IMR-90 (cell line): ENCODE results near the gene SRRD. TPM values are rescaled to one million over a fixed set of nuclear protein-coding genes. Genes with fewer than 3 reads are reported as not detected.

Experiments
- ATAC-seq: fragments of 200-7000 bp; cut with Tn5 transposase; 2 replicates; pipeline ENCODE4 v1.9.1; 2020; ENCODE audit warnings: low read depth, mild to moderate bottlenecking, moderate library complexity
- Bru-seq: library from RNA; stranded (reverse); fragments of 400-500 nt; gene quantifications from one replicate; lab custom pipeline; 2021; lab: Mats Ljungman, UMichigan
- BruChase-seq, 2 experiments: library from RNA; stranded (reverse); fragments of 400-500 nt; gene quantifications; one replicate each; lab custom pipeline; 2021; lab: Mats Ljungman, UMichigan
- BruUV-seq: library from RNA; stranded (reverse); fragments of 400-500 nt; replicated peaks from 2 replicates; lab custom pipeline; 2021; lab: Mats Ljungman, UMichigan
- CTCF ChIA-PET: fragments of 300-600 bp; formaldehyde crosslinking; extraction: SDS; loops from one replicate; lab custom pipeline; 2021; ENCODE audit warnings: antibody characterized with exemption; lab: Yijun Ruan, JAX
- POLR2A ChIA-PET: fragments of 300-600 bp; sonication (Branson Sonifier 250); formaldehyde crosslinking; loops from one replicate; lab custom pipeline; 2022; ENCODE audit warnings: antibody characterized with exemption; ENCODE audit not compliant: unreplicated experiment; lab: Charles Lee
- DNase-seq: peaks from one replicate; pipeline ENCODE4 v3.0.0; 2013
- H2AFZ ChIP-seq: replicated peaks from 2 replicates; pipeline ENCODE3; 2013; ENCODE audit warnings: low read length, mild to moderate bottlenecking; ENCODE audit not compliant: poor library complexity
- H2AK5ac ChIP-seq: 2 replicates; pipeline ENCODE4 v1.6.1; 2013; ENCODE audit warnings: low read depth, low read length, inconsistent platforms
- H2AK9ac ChIP-seq: replicated peaks from 2 replicates; pipeline ENCODE3; 2013; ENCODE audit warnings: mild to moderate bottlenecking, low read depth, low read length, moderate library complexity; ENCODE audit not compliant: poor library complexity
- H2BK120ac ChIP-seq: 2 replicates; pipeline ENCODE4 v1.6.1; 2013; ENCODE audit warnings: low read depth, low read length, inconsistent platforms
- H2BK15ac ChIP-seq: 3 replicates; pipeline ENCODE4 v1.6.1; 2013; ENCODE audit warnings: low read depth, low read length, inconsistent platforms
- H2BK20ac ChIP-seq: 2 replicates; pipeline ENCODE4 v1.6.1; 2013; ENCODE audit warnings: low read depth, mild to moderate bottlenecking, inconsistent platforms, low read length, moderate library complexity
- H2BK5ac ChIP-seq: 2 replicates; pipeline ENCODE4 v1.6.1; 2013; ENCODE audit warnings: mild to moderate bottlenecking, low read depth, low read length, inconsistent platforms; ENCODE audit not compliant: poor library complexity, severe bottlenecking
- H3K14ac ChIP-seq: replicated peaks from 2 replicates; pipeline ENCODE4 v1.6.1; 2013; ENCODE audit warnings: low read depth, low read length, inconsistent platforms
- H3K18ac ChIP-seq: 2 replicates; pipeline ENCODE4 v1.6.1; 2013; ENCODE audit warnings: low read depth, low read length, control low read depth
- H3K23ac ChIP-seq: 2 replicates; pipeline ENCODE4 v1.6.1; 2013; ENCODE audit warnings: low read depth, low read length, inconsistent platforms
- H3K27ac ChIP-seq: 2 replicates; pipeline ENCODE4 v1.5.1; 2013; ENCODE audit warnings: mild to moderate bottlenecking, control low read depth, low read length; ENCODE audit not compliant: insufficient read depth
- H3K27me3 ChIP-seq: 2 replicates; pipeline ENCODE4 v1.6.1; 2013; ENCODE audit warnings: low read length; ENCODE audit not compliant: control insufficient read depth, insufficient read depth
- H3K36me3 ChIP-seq: 2 replicates; pipeline ENCODE4 v1.6.1; 2013; ENCODE audit warnings: low read length, mixed read lengths; ENCODE audit not compliant: control insufficient read depth, insufficient read depth
- H3K4ac ChIP-seq: 2 replicates; pipeline ENCODE4 v1.6.1; 2013; ENCODE audit warnings: low read depth, low read length, inconsistent platforms
- H3K4me1 ChIP-seq: 2 replicates; pipeline ENCODE4 v1.6.1; 2013; ENCODE audit warnings: low read length, mixed read lengths; ENCODE audit not compliant: control insufficient read depth, insufficient read depth
- H3K4me2 ChIP-seq: 2 replicates; pipeline ENCODE4 v1.6.1; 2013; ENCODE audit warnings: low read depth, mild to moderate bottlenecking, control low read depth, low read length, moderate library complexity
- H3K4me3 ChIP-seq: 2 replicates; pipeline ENCODE4 v1.5.1; 2013; ENCODE audit warnings: low read depth, mild to moderate bottlenecking, control low read depth, low read length, moderate library complexity; ENCODE audit not compliant: insufficient read depth
- H3K56ac ChIP-seq: 2 replicates; pipeline ENCODE4 v1.6.1; 2013; ENCODE audit warnings: low read length, inconsistent platforms; ENCODE audit not compliant: insufficient read depth; ENCODE audit errors: extremely low read depth
- H3K79me1 ChIP-seq, 2 experiments: 2 replicates each; pipeline ENCODE4 v1.6.1; 2013; ENCODE audit warnings: low read length in 2 of 2, inconsistent platforms in 1 of 2, low read depth in 1 of 2
- H3K9ac ChIP-seq: 2 replicates; pipeline ENCODE4 v1.6.1; 2013; ENCODE audit warnings: low read depth, low read length, control low read depth
- H3K9me1 ChIP-seq: 2 replicates; pipeline ENCODE4 v1.6.1; 2013; ENCODE audit warnings: low read length, inconsistent platforms; ENCODE audit not compliant: insufficient read depth
- H3K9me3 ChIP-seq: 2 replicates; pipeline ENCODE4 v1.6.1; 2013; ENCODE audit warnings: low read length; ENCODE audit not compliant: control insufficient read depth, insufficient read depth
- H4K20me1 ChIP-seq: 2 replicates; pipeline ENCODE4 v1.6.1; 2013; ENCODE audit warnings: low read length, inconsistent platforms; ENCODE audit not compliant: insufficient read depth
- H4K5ac ChIP-seq: 2 replicates; pipeline ENCODE4 v1.6.1; 2013; ENCODE audit warnings: mild to moderate bottlenecking, low read depth, low read length, control low read depth
- H4K8ac ChIP-seq, 2 experiments: 2 replicates each; pipeline ENCODE4 v1.6.1; 2013; ENCODE audit warnings: low read depth in 2 of 2, low read length in 2 of 2, control low read depth in 1 of 2, inconsistent platforms in 1 of 2
- H4K91ac ChIP-seq: 2 replicates; pipeline ENCODE4 v1.6.1; 2013; ENCODE audit warnings: low read depth, low read length, inconsistent platforms; ENCODE audit not compliant: insufficient read depth
- BHLHE40 ChIP-seq: fragments of 150-350 bp; IDR thresholded peaks from 2 replicates; pipeline ENCODE4 v1.6.1; 2016; ENCODE audit warnings: mild to moderate bottlenecking, low read depth, low read length
- MAZ ChIP-seq: IDR thresholded peaks from 2 replicates; pipeline ENCODE4 v1.6.1; 2012; ENCODE audit warnings: low read depth, mild to moderate bottlenecking, low read length, improper control_type of control experiment, moderate library complexity, borderline replicate concordance
- MXI1 ChIP-seq: IDR thresholded peaks from 2 replicates; pipeline ENCODE4 v1.6.1; 2012; ENCODE audit warnings: low read depth, mild to moderate bottlenecking, low read length, moderate library complexity, borderline replicate concordance
- POLR2A ChIP-seq: IDR thresholded peaks from 2 replicates; pipeline ENCODE4 v1.6.1; 2012; ENCODE audit warnings: mild to moderate bottlenecking, low read depth, low read length
- RAD21 ChIP-seq: IDR thresholded peaks from 2 replicates; pipeline ENCODE4 v1.6.1; 2012; ENCODE audit warnings: low read length, improper control_type of control experiment
- RCOR1 ChIP-seq: IDR thresholded peaks from 2 replicates; pipeline ENCODE4 v1.6.1; 2012; ENCODE audit warnings: mild to moderate bottlenecking, low read length, improper control_type of control experiment; ENCODE audit not compliant: insufficient replicate concordance
- SMC3 ChIP-seq: fragments of 150-350 bp; IDR thresholded peaks from 2 replicates; pipeline ENCODE4 v1.6.1; 2016; ENCODE audit warnings: low read depth, mild to moderate bottlenecking, antibody characterized with exemption, low read length, moderate library complexity
- USF2 ChIP-seq: fragments of 150-350 bp; IDR thresholded peaks from 2 replicates; pipeline ENCODE4 v1.6.1; 2017; ENCODE audit warnings: mild to moderate bottlenecking, antibody characterized with exemption, low read length, low read depth
- WGBS, 2 experiments: methylation state at CpG; one replicate each; pipeline versions ENCODE4 v1.1.5 to v1.1.7; 2013; ENCODE audit warnings: missing lambda C conversion rate in 2 of 2; ENCODE audit not compliant: insufficient read length in 1 of 2; ENCODE audit errors: extremely low coverage in 2 of 2; 5-methylcytosine and 5-hydroxymethylcytosine counted together
- dilution Hi-C: fragments of 300-500 bp; cut with HindIII; formaldehyde crosslinking; loops from one replicate; pipeline ENCODE4 v1.14.3; 2018; ENCODE audit warnings: low sequenced_read_pairs; ENCODE audit not compliant: unreplicated experiment
- in situ Hi-C: fragments of 300-500 bp; cut with MboI; formaldehyde crosslinking; loops from 3 replicates; pipeline ENCODE4 v1.14.3; 2019; ENCODE audit warnings: low sequenced_read_pairs, inconsistent platforms, mixed read lengths
- intact Hi-C: fragments of 100-400 bp; cut with micrococcal nuclease; formaldehyde crosslinking; loops from 2 replicates; pipeline ENCODE4 v1.10.0; 2022
- long read RNA-seq: library from polyadenylated mRNA; unstranded; transcript quantifications from one replicate; pipeline ENCODE4 v2.0.0, GENCODE V29; 2021; ENCODE audit not compliant: unreplicated experiment
- polyA plus RNA-seq, 3 experiments: library from polyadenylated mRNA; depleted of rRNA; stranded (reverse); fragments of >200 nt; gene quantifications; 2 replicates each; pipeline ENCODE4 v1.2.3, GENCODE V29; 2012; ENCODE audit warnings: low replicate concordance in 1 of 3
- total RNA-seq: library from RNA; depleted of rRNA; stranded (reverse); fragments of >200 nt; gene quantifications from 2 replicates; pipeline ENCODE4 v1.2.3, GENCODE V29; 2012; rRNA removed

SRRD gene
- 24.0 and 28.6 TPM in 2 replicates for total RNA-seq
- 15.7 and 18.3 TPM in 2 replicates for polyA plus RNA-seq (2012; rRNA removed)
- 3.6 and 16.7 TPM in 2 replicates for polyA plus RNA-seq (2012; cell fraction: cytosol; rRNA removed)
- polyA plus RNA-seq (2012; cell fraction: nucleus; rRNA removed; ENCODE audit: low replicate concordance): 1.9 and 12.8 TPM in 2 replicates
- Bru-seq, nascent RNA: percentile 63 among the genes with signal in this experiment
- percentile 63 among the genes with signal in this experiment for BruChase-seq, experiment 1, labeled RNA remaining after a 6-hour chase
- BruChase-seq, experiment 2, labeled RNA remaining after a 2-hour chase: percentile 69 among the genes with signal in this experiment
- long read RNA-seq, full-length matches to known transcripts: 17 of 24 reads
- long read RNA-seq, partial matches to known transcripts: 1 of 24 reads
- long read RNA-seq, other reads (novel, unspliced or antisense): 6 of 24 reads

GRCh38 chr22:26483439-26484359, at the start of gene SRRD, which contains the start of gene HPS4:
Gene SRRD (plus strand): TSS chr22:26483877. CDS start chr22:26483891, 14 bp downstream.
Gene HPS4 (minus strand): TSS chr22:26483783. CDS start chr22:26481762, 2,021 bp downstream.
- Histone ChIP-seq H3K4ac (peak within 1 kb of the TSS; percentile 88), H2AFZ (peak within 1 kb of the TSS; percentile 97), H3K14ac (peak within 1 kb of the TSS; percentile 67), H3K9ac (peak within 1 kb of the TSS; percentile 90), H2BK5ac (peak within 1 kb of the TSS; percentile 64), H2BK120ac (peak within 1 kb of the TSS; percentile 30), H3K4me2 (peak within 1 kb of the TSS; percentile 92), H4K8ac (peak within 1 kb of the TSS; percentile 94 to 100), H3K36me3 (peaks cover 19% of the 10 kb centered on the region), H3K27ac (peak within 1 kb of the TSS; percentile 90), H2AK9ac (peak within 1 kb of the TSS; percentile 97), H2BK20ac (0 out of 2 replicates have a peak within 1 kb of the TSS, but pooled peaks have one; percentile 3), H3K9me1 (no peaks in the 10 kb centered on the region; the same call in 1 of the 2 replicates), H2AK5ac (peak within 1 kb of the TSS; percentile 78), H4K20me1 (no peaks in the 10 kb centered on the region), H3K23ac (peak within 1 kb of the TSS; percentile 82), H3K56ac (peak within 1 kb of the TSS; percentile 79), H2BK15ac (no peak within 1 kb of the TSS), H4K91ac (peak within 1 kb of the TSS; percentile 32), H3K18ac (no peak within 1 kb of the TSS; the same call in 1 of the 2 replicates), H3K4me1 (peaks cover 9% of the 10 kb centered on the region), H3K27me3 (no peaks in the 10 kb centered on the region), H3K9me3 (no peaks in the 10 kb centered on the region), H3K79me1 (peaks cover 33 to 73% of the 10 kb centered on the region in 2 experiments), H3K4me3 (peak within 1 kb of the TSS; percentile 80), H4K5ac (peak within 1 kb of the TSS; percentile 73)
- ATAC-seq (peak; percentile 92), DNase-seq (peak; percentile 88)
- TF ChIP-seq SMC3 (no peak), USF2 (peak; percentile 81), BHLHE40 (peak; percentile 85), RAD21 (no peak), MAZ (peak; percentile 94), MXI1 (peak; percentile 83), POLR2A (peak; percentile 67; the same call in 1 of the 2 replicates), RCOR1 (peak; percentile 97)
- dilution Hi-C loops (no loop called here), in situ Hi-C loops (no loop called here), intact Hi-C loops (no loop called here)
- POLR2A ChIA-PET: interaction anchor here (0.6 to 0.7 kb wide), 2 partner anchors 92 to 140 kb away, joined by 3 to 8 read pairs; no protein-coding TSS in a partner anchor
- WGBS, 2 experiments: 3% methylated on average over 56 of the region's 85 CpGs; no CpG with 5 or more reads in 1 of the 2 experiments
- no TSS peak for BruUV-seq
- CTCF ChIA-PET: interaction anchor here (1.1 to 2.2 kb wide), 2 partner anchors 10 to 19 kb away, joined by 5 to 7 read pairs; no protein-coding TSS in a partner anchor
